ENCODE results near the gene AP5B1. TPM values are rescaled to one million over a fixed set of nuclear protein-coding genes. Genes with fewer than 3 reads are reported as not detected.

The AP5B1 gene
- total RNA-seq: 11.7 and 23.4 TPM in 2 replicates

DNA sequence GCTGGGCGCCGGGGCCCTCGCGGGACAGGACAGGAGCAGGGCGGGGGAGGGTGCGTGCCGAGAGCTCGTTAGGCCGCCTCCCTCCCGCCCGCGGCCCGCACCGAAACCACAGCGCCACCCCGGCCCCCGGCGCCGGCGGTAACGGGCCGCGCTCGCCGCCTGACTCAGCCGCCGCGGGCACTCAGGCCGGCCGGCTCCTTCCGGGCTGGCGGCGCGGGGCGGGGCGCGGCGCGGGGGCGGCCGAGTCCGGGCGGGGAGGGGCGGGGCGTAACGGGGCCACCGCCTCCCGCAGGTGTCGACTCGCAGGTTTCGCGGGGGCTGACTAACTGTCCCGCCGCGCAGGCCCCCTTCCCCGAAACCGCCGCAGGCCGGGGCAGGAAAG, at the start of gene AP5B1:
AP5B1 (minus strand) TSS at position 207 of the 382 bp plus-strand sequence. CDS start 385 bp downstream, outside the sequence.

GRCh38 chr11:65786786-65787636, 6.2 kb upstream of the AP5B1 start, which contains the start of gene OVOL1:
OVOL1 (plus strand) TSS chr11:65787063; CDS start chr11:65787374, 311 bp downstream.

Other genes with a start within 250 kb of the AP5B1 start
- 19.8 and 39.0 TPM in 2 replicates for gene LTBP3, start 222.6 kb downstream of the AP5B1 start, total RNA-seq
- 63.3 and 88.9 TPM in 2 replicates for gene ZNRD2, start 210.5 kb downstream of the AP5B1 start, total RNA-seq
- 12.1 and 17.6 TPM in 2 replicates for gene FAM89B, start 208.4 kb downstream of the AP5B1 start, total RNA-seq
- gene EHBP1L1, start 204.9 kb downstream of the AP5B1 start, total RNA-seq: 60.1 and 66.3 TPM in 2 replicates
- 0.48 and 3.2 TPM in 2 replicates for gene KCNK7, start 185.2 kb downstream of the AP5B1 start, total RNA-seq
- gene MAP3K11, start 166.8 kb downstream of the AP5B1 start, total RNA-seq: 15.6 and 33.7 TPM in 2 replicates
- 11.3 and 15.4 TPM in 2 replicates for gene PCNX3, start 165.2 kb downstream of the AP5B1 start, total RNA-seq
- gene SIPA1, start 142.9 kb downstream of the AP5B1 start, total RNA-seq: 20.2 and 22.8 TPM in 2 replicates
- 10.7 and 19.0 TPM in 2 replicates for gene RELA, start 118.1 kb downstream of the AP5B1 start, total RNA-seq
- gene KAT5, start 68.7 kb downstream of the AP5B1 start, total RNA-seq: 33.0 and 43.6 TPM in 2 replicates
- gene RNASEH2C, start 60.2 kb downstream of the AP5B1 start, total RNA-seq: 13.9 and 42.2 TPM in 2 replicates
- gene OVOL1, start 6.1 kb upstream of the AP5B1 start, total RNA-seq: 8.1 and 61.7 TPM in 2 replicates
- gene SNX32, start 53.0 kb upstream of the AP5B1 start, total RNA-seq: 0.24 and 0.43 TPM in 2 replicates
- gene CFL1, start 77.2 kb upstream of the AP5B1 start, total RNA-seq: 598 and 942 TPM in 2 replicates
- gene MUS81, start 79.5 kb upstream of the AP5B1 start, total RNA-seq: 49.4 and 60.2 TPM in 2 replicates
- 5.3 and 10.4 TPM in 2 replicates for gene EFEMP2, start 91.8 kb upstream of the AP5B1 start, total RNA-seq
- gene CTSW, start 98.9 kb upstream of the AP5B1 start, total RNA-seq: not detected in 2 replicates
- gene FIBP, start 107.5 kb upstream of the AP5B1 start, total RNA-seq: 159 and 174 TPM in 2 replicates
- 40.7 and 53.5 TPM in 2 replicates for gene CCDC85B, start 109.7 kb upstream of the AP5B1 start, total RNA-seq
- gene FOSL1, start 119.4 kb upstream of the AP5B1 start, total RNA-seq: 7.0 and 33.3 TPM in 2 replicates
- gene C11orf68, start 138.1 kb upstream of the AP5B1 start, total RNA-seq: 6.8 and 18.6 TPM in 2 replicates
- 107 and 153 TPM in 2 replicates for gene DRAP1, start 138.4 kb upstream of the AP5B1 start, total RNA-seq
- not detected in 2 replicates for gene TSGA10IP, start 164.5 kb upstream of the AP5B1 start, total RNA-seq
- 18.8 and 22.7 TPM in 2 replicates for gene SART1, start 180.8 kb upstream of the AP5B1 start, total RNA-seq
- gene EIF1AD, start 221.2 kb upstream of the AP5B1 start, total RNA-seq: 22.4 and 41.4 TPM in 2 replicates
- gene BANF1, start 221.5 kb upstream of the AP5B1 start, total RNA-seq: 7.7 and 10.8 TPM in 2 replicates
- 2.3 and 33.7 TPM in 2 replicates for gene CST6, start 231.0 kb upstream of the AP5B1 start, total RNA-seq
- under 0.01 TPM in 1 of 2 replicates, not detected in the other for gene CATSPER1, start 245.5 kb upstream of the AP5B1 start, total RNA-seq

Data from tracheal epithelial cell (primary cell).